Left hindlimb (tissue), 1 donor: ENCODE data around the gene PAX8.

Experiments
- DNase-seq: peaks from one replicate; pipeline ENCODE4 v3.0.0-alpha.2; 2018

The PAX8 gene

GRCh38 chr2:113181258-113182051 is 97.3 kb downstream of the PAX8 start:
- DNase-seq, result no peak

GRCh38 chr2:113180131-113180946 is 98.4 kb downstream of the PAX8 start:
- DNase-seq, result no peak

GRCh38 chr2:113179446-113180045 is 99.2 kb downstream of the PAX8 start:
- no peak for DNase-seq

- no peak for DNase-seq
Measured at GRCh38 chr2:113178891-113179290, 99.8 kb downstream of the PAX8 start.

GRCh38 chr2:113178069-113178746 is 100.5 kb downstream of the PAX8 start:
- no peak for DNase-seq

- DNase-seq, result no peak
Measured at GRCh38 chr2:113176696-113177355, 101.9 kb downstream of the PAX8 start.

- DNase-seq, result no peak
Measured at GRCh38 chr2:113175736-113176695, 102.7 kb downstream of the PAX8 start.

GRCh38 chr2:113175042-113175628 is 103.6 kb downstream of the PAX8 start:
- DNase-seq, result no peak

GRCh38 chr2:113174376-113174750 is 104.4 kb downstream of the PAX8 start:
- no peak for DNase-seq

GRCh38 chr2:113173542-113174375 is 105.0 kb downstream of the PAX8 start, which contains the start of gene PSD4:
Gene PSD4 (plus strand): TSS chr2:113173971. CDS start chr2:113182457, 8,486 bp downstream.
- DNase-seq, result no peak

- no peak for DNase-seq
Measured at GRCh38 chr2:113172721-113173541, 105.8 kb downstream of the PAX8 start.

- no peak for DNase-seq
Measured at GRCh38 chr2:113171334-113172075, 107.2 kb downstream of the PAX8 start.

GRCh38 chr2:113169586-113169985 is 109.1 kb downstream of the PAX8 start:
- no peak for DNase-seq

GRCh38 chr2:113169002-113169530 is 109.7 kb downstream of the PAX8 start:
- DNase-seq, result no peak

GRCh38 chr2:113167962-113168340 is 110.8 kb downstream of the PAX8 start:
- DNase-seq, result no peak

- no peak for DNase-seq
Measured at GRCh38 chr2:113167115-113167932, 111.4 kb downstream of the PAX8 start.

- no peak for DNase-seq
Measured at GRCh38 chr2:113166187-113166645, 112.5 kb downstream of the PAX8 start.
